Lung microvascular endothelial cell (primary cell): ENCODE data around the gene TBC1D2B. TPM values are rescaled to one million over a fixed set of nuclear protein-coding genes. Genes with fewer than 3 reads are reported as not detected.

Experiments used
- DNase-seq, 2 donors: peaks; one replicate each; pipeline versions ENCODE4 v3.0.0 to v3.0.0-alpha.2; 2010; ENCODE audit warnings: low read depth in 2 of 2
- total RNA-seq: library from RNA; depleted of rRNA; stranded (reverse); fragments of >200 nt; gene quantifications from 2 replicates; pipeline ENCODE4 v1.2.1, GENCODE V29; 2014

Gene TBC1D2B
- total RNA-seq, result 24.2 and 29.4 TPM in 2 replicates

- DNase-seq, result peak; percentile 62 to 73
These were observed at the start of gene TBC1D2B for GRCh38 chr15:78077053-78077870. TSS of gene TBC1D2B (minus strand) at chr15:78077711. CDS start at chr15:78077652, 59 bp downstream.

- no peak for DNase-seq
These were observed 47.8 kb upstream of the TBC1D2B start for GRCh38 chr15:78125267-78125666.

GRCh38 chr15:78120523-78120922 is 43.0 kb upstream of the TBC1D2B start:
- DNase-seq, result no peak

- DNase-seq, result no peak
These were observed 35.0 kb upstream of the TBC1D2B start for GRCh38 chr15:78112551-78112950.

GRCh38 chr15:78111788-78112187 is 34.3 kb upstream of the TBC1D2B start:
- no peak for DNase-seq

- no peak for DNase-seq
These were observed 33.5 kb upstream of the TBC1D2B start for GRCh38 chr15:78110916-78111475.

GRCh38 chr15:78110096-78110495 is 32.6 kb upstream of the TBC1D2B start:
- DNase-seq, result no peak

GRCh38 chr15:78109156-78109555 is 31.6 kb upstream of the TBC1D2B start:
- no peak for DNase-seq

GRCh38 chr15:78108300-78109084 is 31.0 kb upstream of the TBC1D2B start:
- DNase-seq, result peak; percentile 89 to 94

GRCh38 chr15:78107471-78107870 is 30.0 kb upstream of the TBC1D2B start:
- DNase-seq, result no peak

GRCh38 chr15:78105476-78106241 is 28.1 kb upstream of the TBC1D2B start:
- peak in 1 of 2 donors; percentile 77 for DNase-seq

GRCh38 chr15:78104566-78105475 is 27.3 kb upstream of the TBC1D2B start:
- DNase-seq, result no peak

- DNase-seq, result no peak
These were observed 26.6 kb upstream of the TBC1D2B start for GRCh38 chr15:78104119-78104479.

GRCh38 chr15:78103406-78104118 is 26.1 kb upstream of the TBC1D2B start:
- DNase-seq, result peak in 1 of 2 donors; percentile 17

GRCh38 chr15:78102741-78103140 is 25.2 kb upstream of the TBC1D2B start:
- DNase-seq, result no peak

GRCh38 chr15:78102211-78102610 is 24.7 kb upstream of the TBC1D2B start:
- no peak for DNase-seq

GRCh38 chr15:78101423-78102105 is 24.1 kb upstream of the TBC1D2B start:
- no peak for DNase-seq

GRCh38 chr15:78100886-78101285 is 23.4 kb upstream of the TBC1D2B start:
- no peak for DNase-seq

GRCh38 chr15:78098131-78098755 is 20.7 kb upstream of the TBC1D2B start:
- DNase-seq, result no peak
